Central memory CD4-positive, alpha-beta T cell (primary cell): ENCODE results near the gene MAP3K2.
"Not testable (repeated sequence)": the region's sequence is repeated elsewhere in the genome, so short reads cannot be mapped to it uniquely, and the experiment has no call there.

Experiments
- DNase-seq: peaks from one replicate; pipeline ENCODE4 v3.0.0; 2022

The MAP3K2 gene

DNA sequence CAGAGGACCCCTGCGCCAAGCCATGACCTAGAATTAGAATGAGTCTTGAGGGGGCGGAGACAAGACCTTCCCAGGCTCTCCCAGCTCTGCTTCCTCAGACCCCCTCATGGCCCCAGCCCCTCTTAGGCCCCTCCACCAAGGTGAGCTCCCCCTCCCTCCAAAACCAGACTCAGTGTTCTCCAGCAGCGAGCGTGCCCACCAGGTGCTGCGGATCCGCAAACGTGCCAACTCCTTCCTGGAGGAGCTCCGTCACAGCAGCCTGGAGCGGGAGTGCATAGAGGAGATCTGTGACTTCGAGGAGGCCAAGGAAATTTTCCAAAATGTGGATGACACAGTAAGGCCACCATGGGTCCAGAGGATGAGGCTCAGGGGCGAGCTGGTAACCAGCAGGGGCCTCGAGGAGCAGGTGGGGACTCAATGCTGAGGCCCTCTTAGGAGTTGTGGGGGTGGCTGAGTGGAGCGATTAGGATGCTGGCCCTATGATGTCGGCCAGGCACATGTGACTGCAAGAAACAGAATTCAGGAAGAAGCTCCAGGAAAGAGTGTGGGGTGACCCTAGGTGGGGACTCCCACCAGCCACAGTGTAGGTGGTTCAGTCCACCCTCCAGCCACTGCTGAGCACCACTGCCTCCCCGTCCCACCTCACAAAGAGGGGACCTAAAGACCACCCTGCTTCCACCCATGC is 33.5 kb upstream of the MAP3K2 start:
- no peak for DNase-seq

DNA sequence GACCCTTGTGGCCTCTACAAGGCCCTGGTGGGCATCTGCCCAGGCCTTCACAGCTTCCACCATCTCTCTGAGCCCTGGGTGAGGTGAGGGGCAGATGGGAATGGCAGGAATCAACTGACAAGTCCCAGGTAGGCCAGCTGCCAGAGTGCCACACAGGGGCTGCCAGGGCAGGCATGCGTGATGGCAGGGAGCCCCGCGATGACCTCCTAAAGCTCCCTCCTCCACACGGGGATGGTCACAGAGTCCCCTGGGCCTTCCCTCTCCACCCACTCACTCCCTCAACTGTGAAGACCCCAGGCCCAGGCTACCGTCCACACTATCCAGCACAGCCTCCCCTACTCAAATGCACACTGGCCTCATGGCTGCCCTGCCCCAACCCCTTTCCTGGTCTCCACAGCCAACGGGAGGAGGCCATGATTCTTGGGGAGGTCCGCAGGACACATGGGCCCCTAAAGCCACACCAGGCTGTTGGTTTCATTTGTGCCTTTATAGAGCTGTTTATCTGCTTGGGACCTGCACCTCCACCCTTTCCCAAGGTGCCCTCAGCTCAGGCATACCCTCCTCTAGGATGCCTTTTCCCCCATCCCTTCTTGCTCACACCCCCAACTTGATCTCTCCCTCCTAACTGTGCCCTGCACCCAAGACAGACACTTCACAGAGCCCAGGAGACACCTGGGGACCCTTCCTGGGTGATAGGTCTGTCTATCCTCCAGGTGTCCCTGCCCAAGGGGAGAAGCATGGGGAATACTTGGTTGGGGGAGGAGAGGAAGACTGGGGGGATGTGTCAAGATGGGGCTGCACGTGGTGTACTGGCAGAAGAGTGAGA is 32.5 kb upstream of the MAP3K2 start:
- DNase-seq = no peak

DNA sequence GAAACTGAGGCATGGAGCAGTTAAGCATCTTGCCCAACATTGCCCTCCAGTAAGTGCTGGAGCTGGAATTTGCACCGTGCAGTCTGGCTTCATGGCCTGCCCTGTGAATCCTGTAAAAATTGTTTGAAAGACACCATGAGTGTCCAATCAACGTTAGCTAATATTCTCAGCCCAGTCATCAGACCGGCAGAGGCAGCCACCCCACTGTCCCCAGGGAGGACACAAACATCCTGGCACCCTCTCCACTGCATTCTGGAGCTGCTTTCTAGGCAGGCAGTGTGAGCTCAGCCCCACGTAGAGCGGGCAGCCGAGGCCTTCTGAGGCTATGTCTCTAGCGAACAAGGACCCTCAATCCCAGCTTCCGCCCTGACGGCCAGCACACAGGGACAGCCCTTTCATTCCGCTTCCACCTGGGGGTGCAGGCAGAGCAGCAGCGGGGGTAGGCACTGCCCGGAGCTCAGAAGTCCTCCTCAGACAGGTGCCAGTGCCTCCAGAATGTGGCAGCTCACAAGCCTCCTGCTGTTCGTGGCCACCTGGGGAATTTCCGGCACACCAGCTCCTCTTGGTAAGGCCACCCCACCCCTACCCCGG is 31.8 kb upstream of the MAP3K2 start:
- DNase-seq = no peak

DNA sequence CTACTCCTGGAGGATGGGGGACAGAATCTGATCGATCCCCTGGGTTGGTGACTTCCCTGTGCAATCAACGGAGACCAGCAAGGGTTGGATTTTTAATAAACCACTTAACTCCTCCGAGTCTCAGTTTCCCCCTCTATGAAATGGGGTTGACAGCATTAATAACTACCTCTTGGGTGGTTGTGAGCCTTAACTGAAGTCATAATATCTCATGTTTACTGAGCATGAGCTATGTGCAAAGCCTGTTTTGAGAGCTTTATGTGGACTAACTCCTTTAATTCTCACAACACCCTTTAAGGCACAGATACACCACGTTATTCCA is 31.3 kb upstream of the MAP3K2 start:
- DNase-seq = no peak

DNA sequence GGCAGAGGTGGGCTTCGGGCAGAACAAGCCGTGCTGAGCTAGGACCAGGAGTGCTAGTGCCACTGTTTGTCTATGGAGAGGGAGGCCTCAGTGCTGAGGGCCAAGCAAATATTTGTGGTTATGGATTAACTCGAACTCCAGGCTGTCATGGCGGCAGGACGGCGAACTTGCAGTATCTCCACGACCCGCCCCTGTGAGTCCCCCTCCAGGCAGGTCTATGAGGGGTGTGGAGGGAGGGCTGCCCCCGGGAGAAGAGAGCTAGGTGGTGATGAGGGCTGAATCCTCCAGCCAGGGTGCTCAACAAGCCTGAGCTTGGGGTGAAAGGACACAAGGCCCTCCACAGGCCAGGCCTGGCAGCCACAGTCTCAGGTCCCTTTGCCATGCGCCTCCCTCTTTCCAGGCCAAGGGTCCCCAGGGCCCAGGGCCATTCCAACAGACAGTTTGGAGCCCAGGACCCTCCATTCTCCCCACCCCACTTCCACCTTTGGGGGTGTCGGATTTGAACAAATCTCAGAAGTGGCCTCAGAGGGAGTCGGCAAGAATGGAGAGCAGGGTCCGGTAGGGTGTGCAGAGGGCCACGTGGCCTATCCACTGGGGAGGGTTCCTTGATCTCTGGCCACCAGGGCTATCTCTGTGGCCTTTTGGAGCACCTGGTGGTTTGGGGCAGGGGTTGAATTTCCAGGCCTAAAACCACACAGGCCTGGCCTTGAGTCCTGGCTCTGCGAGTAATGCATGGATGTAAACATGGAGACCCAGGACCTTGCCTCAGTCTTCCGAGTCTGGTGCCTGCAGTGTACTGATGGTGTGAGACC is 30.7 kb upstream of the MAP3K2 start, which contains the start of gene PROC:
Gene PROC (plus strand): TSS at position 128 of the 812 bp plus-strand sequence. CDS start 1,516 bp downstream, outside the sequence.
- DNase-seq = no peak

DNA sequence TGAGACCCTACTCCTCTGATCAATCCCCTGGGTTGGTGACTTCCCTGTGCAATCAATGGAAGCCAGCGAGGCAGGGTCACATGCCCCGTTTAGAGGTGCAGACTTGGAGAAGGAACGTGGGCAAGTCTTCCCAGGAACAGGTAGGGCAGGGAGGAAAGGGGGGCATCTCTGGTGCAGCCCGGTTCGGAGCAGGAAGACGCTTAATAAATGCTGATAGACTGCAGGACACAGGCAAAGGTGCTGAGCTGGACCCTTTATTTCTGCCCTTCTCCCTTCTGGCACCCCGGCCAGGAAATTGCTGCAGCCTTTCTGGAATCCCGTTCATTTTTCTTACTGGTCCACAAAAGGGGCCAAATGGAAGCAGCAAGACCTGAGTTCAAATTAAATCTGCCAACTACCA is 29.6 kb upstream of the MAP3K2 start:
- DNase-seq = no peak

DNA sequence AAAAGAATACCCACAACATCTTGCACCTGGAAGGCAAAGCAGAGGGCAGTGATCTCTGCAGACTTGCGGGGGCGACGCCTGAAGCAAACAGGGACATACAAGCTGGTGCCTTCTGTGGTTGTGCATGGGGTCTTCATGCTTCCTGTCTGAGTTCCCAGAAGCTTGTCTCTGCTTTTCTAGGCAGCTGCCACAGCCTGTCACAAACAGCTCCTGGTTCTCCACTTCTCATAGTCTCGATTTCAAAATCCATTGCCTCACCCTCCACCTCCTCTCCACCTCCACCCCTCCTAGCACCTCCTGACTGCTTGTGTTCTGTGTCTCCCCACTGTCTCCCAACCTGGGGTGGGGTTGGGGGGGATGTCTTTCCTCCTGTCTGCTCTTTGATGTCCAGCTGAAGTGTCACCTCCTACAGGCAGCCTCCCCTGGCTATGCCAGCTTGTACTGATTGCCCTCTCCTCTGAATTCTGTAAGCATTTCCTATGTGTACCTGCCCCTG is 28.8 kb upstream of the MAP3K2 start:
- DNase-seq = no peak

DNA sequence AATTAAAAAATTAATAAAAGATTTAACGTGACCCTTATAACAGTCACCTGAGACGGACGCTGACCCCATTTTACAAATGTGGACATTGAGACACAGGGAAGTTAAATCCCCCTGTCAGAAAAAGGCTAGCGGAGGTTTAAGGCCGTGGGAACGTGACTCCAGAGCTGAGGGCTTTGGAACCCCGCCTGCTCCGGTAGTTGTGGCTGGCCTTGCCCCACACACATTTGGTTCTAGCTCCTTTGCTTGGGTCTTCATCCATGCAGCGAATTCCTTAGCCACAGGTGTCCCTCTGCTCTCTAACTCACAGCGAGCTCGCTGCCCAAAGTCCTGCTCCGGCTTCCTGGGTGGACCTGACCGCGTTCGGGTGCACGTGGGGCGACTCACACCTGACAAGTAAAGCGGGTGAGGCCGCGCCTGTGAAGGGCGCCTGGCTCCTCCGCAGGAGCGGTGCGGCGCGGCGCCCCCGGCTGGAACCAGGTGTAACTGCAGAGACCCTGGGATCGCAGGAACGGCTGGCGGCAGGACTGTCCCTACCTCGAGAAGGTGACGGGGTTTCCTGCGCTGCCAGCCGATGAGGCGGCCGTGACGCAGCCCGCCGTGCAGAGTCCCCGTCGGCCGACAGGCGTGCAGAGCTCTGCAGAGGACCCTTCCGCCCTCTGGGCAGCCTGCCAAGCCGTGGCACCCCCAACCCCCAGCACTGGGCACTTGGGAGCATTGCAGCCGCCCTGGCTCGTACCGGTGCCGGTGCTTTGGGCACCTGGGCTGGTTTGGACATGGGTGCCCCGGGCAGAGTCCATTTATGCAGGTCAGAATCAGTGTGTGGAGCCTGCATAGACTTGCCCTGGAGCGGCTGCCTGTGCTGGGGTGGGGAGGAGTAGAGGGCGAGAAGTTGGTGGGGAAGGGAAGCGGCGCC is 28.1 kb upstream of the MAP3K2 start:
- peak; percentile 79 for DNase-seq

DNA sequence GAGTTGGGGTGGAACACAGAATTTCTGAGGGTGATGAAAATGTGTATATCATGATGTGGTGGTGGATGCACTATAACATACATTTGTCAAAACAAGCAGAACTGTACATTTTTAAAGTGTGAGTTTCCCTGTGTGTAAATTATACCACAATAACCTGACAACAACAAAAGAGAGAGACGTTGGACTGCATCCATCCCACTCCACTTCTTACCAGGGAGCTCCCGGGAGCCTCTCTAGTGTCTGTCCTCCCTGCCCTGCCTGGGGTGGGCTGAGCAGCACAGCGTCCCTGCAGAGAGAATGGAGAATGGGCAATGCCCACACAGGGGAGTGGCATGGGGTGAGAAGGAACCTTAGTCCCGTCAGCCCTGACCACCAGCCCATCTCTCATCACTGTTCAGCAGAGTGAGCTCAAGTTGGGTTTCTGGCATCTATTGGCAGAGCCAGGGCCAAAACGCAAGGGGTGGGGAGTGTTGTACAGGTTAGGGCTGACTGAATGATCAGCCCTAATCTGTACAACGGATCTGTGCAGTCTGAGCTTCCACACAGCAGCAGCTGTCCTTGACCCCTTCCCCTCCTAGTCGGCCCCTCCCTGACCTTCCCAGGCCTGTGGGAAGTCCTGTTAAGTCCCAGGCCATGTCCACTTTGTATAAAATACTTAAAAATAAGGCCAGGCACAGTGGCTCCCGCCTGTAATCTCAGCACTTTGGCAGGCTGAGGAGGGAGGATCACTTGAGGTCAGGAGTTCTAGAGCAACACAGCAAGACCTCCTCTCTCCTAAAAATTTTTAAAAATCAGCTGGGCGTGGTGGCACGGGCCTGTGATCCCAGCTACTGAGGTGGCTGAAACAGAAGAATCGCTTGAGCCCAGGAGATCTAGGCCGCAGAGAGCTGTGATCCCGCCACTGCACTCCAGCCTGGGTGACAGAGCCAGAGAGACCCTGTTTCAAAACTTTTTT is 27.1 kb upstream of the MAP3K2 start:
- DNase-seq = no peak

DNA sequence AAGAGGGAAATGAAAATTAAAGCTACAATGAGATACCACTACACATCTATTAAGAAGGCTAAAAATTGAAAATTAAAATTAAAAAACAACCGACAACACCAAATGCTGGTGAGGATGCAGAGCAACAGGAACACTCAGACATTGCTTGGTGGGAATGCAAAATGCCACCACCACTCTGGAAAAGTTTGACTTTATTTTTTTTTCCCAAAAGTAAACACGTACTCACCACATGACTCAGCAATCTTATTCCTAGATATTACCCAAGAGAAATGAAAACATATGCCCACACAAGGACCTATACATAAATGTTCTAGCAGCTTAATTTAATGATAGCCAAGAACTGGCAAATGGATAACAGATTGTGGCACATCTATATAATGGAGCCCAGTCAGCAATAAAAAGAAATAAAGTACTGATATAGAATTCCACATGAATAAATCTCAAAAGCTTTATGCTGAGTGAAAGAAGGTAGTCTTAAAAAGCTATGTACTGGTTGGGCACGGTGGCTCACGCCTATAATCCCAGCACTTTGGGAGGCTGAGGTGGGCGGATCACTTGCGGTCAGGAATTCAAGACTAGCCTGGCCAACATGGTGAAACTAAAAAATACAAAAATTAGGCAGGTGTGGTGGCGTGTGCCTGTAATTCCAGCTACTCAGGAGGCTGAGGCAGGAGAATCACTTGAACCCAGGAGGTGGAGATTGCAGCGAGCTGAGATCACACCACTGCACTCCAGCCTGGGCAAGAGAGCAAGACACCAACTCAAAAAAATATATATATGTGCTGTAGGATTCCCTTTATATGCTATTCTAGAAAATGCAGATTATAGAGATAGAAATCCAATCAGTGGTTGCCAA is 26.2 kb upstream of the MAP3K2 start:
- DNase-seq = no peak

DNA sequence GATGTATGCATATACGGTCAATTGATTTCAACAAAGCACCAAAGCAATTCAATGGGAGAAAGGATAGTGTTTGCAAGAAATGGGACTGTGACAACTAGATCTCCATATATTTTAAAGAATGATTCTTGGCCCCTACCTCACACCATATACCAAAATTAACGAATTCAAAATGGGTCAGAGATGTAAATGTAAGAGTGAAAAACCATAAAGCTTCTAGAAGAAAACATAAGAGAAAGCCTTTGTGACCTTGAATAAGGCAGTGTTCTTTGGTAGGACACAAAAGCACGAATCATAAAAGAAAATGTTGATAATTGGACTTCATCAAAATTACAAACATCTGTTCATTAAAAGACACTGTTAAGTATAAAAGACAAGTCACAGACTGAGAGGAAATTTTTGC is 25.4 kb upstream of the MAP3K2 start:
- DNase-seq = no peak

DNA sequence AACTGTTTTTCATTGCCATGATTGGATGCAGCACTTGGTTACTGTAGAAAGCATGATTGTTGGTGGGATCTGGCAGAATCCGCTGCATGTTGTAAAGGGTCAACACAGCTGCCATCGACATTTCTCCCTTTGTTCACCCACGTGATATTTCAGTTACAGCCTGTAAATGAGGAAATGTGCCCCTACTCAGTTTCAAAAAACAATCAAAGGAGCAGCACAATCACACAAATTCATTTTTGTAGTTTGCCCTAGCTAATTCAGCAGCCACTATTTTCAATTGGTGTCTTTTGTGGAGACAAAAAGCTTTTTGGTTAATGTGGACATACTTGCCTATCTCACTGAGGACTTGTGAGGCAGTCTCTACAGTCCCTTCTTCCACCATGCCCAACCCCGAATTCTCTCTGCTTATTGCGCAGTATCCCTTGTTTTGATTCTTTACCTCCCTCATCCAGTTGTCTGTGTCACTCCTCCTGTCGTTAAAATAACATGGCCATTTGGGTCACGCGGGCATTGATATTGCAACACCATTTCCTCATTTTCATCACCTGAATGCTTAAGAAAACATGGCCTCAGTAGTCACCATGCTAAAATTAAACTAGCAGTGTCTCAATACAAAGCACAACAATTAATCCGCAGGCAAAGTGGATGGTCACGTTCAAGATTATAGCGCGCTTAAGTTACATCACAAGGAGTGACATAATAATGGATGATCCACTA is 24.0 kb upstream of the MAP3K2 start:
- DNase-seq = no peak

DNA sequence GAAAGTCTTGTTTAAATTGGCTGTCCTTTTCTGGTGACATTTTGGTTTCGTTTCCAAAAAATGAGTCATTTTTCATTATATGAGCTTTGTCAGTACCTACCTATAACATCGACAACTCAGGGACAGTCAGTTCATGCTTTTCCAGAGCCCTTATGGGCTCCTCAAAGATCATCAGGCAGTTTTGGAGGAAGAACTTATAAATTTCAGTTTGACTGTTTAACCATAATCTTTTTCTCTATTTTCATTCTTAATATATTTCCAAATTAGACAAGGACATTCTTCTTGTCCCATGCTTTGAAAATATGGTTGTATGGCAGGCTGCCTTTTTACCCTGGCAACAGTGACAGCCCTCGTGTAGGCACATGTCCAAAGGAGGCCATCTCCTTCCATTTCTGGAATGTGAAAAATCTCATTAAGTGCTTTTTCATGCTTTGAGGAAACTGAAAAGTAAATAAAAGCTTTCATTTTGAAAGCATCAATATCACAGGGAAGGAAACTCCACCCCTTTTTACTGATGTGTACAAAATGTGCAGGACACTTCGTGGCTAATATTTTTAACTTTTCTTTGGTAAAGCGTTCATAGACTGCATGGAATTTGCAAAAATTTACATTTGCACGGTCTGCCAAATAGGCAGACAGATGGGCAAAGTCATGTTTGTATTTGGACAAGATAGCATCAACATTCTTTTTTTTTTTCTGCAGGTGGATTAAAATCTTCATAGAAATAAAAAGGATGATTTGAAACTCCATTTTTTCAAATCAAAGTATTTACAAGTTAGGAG is 23.3 kb upstream of the MAP3K2 start:
- DNase-seq = no peak

DNA sequence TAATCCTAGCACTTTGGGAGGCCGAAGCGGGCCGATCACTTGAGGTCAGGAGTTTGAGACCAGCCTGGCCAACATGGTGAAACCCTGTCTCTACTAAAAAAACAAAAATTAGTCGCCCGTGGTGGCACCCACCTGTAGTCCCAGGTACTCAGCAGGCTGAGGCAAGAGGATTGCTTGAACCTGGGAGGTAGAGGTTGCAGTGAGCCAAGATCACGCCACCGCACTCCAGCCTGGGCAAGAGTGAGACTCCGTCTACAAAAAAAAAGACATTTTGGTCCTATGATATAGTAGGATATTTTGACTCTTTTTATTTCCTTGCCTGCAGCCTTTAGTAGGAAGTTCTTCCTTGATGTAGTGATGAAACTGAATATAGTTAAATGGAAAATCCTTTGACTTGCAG is 21.9 kb upstream of the MAP3K2 start:
- DNase-seq = not testable (repeated sequence)

DNA sequence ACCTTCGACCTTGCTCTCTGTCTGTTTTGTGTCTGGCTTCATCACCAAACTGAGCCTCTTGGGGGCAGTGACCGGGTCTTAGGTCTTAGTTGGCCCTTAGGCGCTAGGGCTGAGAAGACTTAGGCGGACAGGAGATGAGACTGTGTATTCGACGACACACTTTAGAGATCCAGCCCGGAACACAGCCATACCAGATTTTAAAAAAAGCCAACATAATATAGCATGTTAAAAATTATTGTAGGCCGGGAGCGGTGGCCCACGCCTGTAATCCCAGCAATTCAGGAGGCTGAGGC is 21.0 kb upstream of the MAP3K2 start:
- DNase-seq = no peak

DNA sequence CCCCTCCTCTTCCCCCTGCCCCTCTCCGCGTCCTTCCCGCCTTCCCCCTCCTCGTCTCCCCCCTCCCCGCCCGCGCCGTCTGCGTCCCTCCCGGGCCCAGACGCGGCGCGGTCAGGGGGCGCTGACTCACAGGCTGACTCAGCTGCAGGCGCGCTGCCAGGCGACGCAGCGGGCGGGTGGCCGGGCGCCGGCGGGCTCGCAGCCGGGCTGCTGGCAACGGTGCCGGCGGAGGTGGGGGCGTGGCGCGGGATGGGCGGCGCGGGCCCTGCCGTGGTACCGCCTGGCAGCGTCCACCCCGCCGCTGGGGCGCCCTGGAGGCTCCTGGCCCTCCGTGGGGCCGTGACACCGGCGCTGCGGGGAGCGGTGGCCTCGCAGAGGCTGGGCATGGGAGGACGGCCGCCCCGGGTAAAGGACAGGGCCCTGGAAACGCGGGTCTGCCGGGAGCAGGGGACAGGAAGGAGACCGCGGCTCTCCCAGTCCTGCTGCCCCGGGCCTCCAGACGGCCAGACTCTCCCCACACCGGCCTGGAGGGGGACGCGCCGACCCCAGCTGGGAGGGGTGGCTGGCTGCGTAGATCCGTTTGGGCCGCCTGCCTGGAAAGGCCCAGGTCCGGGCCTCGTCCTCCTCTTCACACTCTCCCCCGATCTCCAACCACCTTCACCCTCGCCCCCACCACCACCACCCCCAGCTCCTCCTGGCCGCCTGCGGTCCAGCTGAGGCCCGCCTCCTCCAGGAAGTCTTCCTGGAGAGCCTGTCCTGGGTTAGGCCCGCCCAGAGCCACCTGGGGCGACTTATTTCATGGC is 20.4 kb upstream of the MAP3K2 start:
- peak; percentile 84 for DNase-seq

DNA sequence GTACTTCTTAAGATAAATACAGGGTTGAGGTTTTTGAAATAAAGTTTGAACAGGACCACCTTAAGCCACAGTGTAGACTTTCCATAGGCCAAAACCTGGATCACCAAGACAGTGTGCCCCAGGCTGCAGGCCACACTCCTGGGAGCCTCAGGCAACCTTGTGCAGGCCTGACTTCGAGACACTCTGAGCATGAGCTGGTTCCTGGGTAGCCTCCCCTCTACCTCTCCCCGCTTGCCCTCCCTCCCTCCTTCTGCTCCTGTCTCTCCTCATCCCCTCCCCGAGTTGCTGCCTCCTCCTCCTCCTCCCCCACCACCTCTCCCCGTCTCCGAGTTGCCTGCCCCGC is 19.9 kb upstream of the MAP3K2 start:
- no peak for DNase-seq

DNA sequence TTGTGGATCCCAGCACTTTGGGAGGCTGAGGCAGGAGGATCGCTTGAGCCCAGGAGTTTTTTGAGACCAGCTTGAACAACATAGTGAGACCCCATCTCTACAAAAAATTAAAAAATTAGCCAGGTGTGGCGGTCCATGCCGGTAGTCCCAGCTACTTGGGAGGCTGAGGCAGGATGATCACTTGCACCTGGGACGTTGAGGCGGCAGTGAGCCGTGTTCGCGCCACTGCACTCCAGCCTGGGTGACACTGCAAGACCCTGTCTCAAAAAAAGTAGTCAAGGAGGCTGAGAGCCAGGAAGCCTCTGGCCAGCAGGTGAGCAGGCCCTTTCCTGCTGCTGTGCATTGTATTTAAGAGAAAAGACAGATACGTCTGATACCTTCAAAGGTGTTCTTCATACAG is 19.3 kb upstream of the MAP3K2 start:
- no peak for DNase-seq
